22Rv1 (cell line): ENCODE measurements around the gene RNF144B.

Experiments used
- CTCF ChIP-seq: fragments of 450-650 bp; IDR thresholded peaks from 2 replicates; pipeline ENCODE4 v1.5.1; 2017; ENCODE audit warnings: mild to moderate bottlenecking
- ZFX ChIP-seq: fragments of 450-650 bp; IDR thresholded peaks from 2 replicates; pipeline ENCODE4 v1.6.1; 2017; ENCODE audit warnings: antibody characterized with exemption, borderline replicate concordance

- no peak for TF ChIP-seq CTCF
- no peak for TF ChIP-seq ZFX
These were observed 2.3 kb downstream of the RNF144B start for GRCh38 chr6:18389479-18389878.
